Measurements from ENCODE around the gene SLC25A42.

DNA sequence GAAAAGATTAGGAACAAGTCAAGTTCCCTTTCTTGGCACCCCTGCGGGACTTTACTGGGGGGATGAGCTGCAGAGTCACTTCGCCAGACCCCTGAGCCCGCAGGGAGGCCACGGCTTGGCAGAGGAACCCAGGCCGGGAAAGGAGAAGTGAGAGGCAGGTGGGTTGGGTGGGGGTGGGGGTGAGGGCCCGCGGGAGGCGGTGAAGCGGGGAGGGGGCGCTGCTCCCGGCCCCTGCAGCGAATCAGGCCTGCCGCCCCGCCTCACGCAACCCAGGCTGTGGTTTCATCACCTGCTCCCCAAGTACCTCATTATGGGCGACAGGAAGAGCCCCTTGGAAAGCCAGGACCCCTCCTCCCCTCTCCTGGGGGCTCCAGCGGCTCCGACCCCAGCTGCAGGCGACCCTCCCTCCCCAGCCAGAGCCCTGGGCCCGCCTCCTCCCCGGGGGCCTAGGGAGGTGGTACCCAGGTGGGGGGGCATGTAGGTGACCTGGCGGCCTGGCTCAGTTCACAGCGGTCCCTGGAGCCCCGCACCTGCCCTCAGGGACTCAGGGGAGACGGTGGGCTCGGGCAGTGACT lies 96.8 kb downstream of the SLC25A42 start:
- TF ChIP-seq CTCF (IDR thresholded peaks at IDR 0.05), result no peak
- no peak for TF ChIP-seq HMGXB4 (CRISPR knock-in tag; IDR thresholded peaks at IDR 0.05; ENCODE audit: borderline replicate concordance)
- no peak for TF ChIP-seq MYC (IDR thresholded peaks at IDR 0.05; ENCODE audit: borderline replicate concordance, low read length)
- no peak for TF ChIP-seq CEBPB (IDR thresholded peaks at IDR 0.05)
- no peak for TF ChIP-seq TFCP2L1 (CRISPR knock-in tag; IDR thresholded peaks at IDR 0.05)
- TF ChIP-seq BHLHE40 (IDR thresholded peaks at IDR 0.05; ENCODE audit: low read depth, low read length), result no peak
- no peak for TF ChIP-seq POLR2A (IDR thresholded peaks at IDR 0.05; ENCODE audit: low read length)
- no peak for TF ChIP-seq EP300 (IDR thresholded peaks at IDR 0.05)
- no peak for TF ChIP-seq NPAS2 (CRISPR knock-in tag; IDR thresholded peaks at IDR 0.05; ENCODE audit: borderline replicate concordance)
- no peak for TF ChIP-seq KDM1A (IDR thresholded peaks at IDR 0.05; ENCODE audit: low read depth)
- no peak for TF ChIP-seq FOSL2 (IDR thresholded peaks at IDR 0.05)
- no peak for TF ChIP-seq FOSL2 (CRISPR knock-in tag; IDR thresholded peaks at IDR 0.05)
- TF ChIP-seq RAD21 (conservative IDR thresholded peaks at IDR 0.05 in 1 of 2, IDR thresholded peaks at IDR 0.05 in 1 of 2), result no peak
- no peak for TF ChIP-seq MAZ (IDR thresholded peaks at IDR 0.05; ENCODE audit: borderline replicate concordance, low read depth, low read length)
